ENCODE data around the gene NRBF2.

The NRBF2 gene

GRCh38 chr10:63168821-63169462 is 35.8 kb downstream of the NRBF2 start:
- H3K27ac ChIP-seq (ENCODE audit: low read depth, low read length), result no peak overlapping the region
- no peak overlapping the region for H3K9ac ChIP-seq (ENCODE audit: low read length)
- H3K4me3 ChIP-seq (ENCODE audit: low read depth in 1 of 2, low read length in 2 of 2), result no peak overlapping the region
- peaks cover 23% of the 10 kb centered on the region for H3K4me1 ChIP-seq (ENCODE audit: insufficient read depth, low read length)
- no peaks in the 10 kb centered on the region for H3K9me3 ChIP-seq (ENCODE audit: low read length)
- peaks cover 12% of the 10 kb centered on the region for H3K36me3 ChIP-seq (ENCODE audit: insufficient read depth, low read length)
- H3K27me3 ChIP-seq (ENCODE audit: control insufficient read depth in 1 of 2, insufficient read depth in 2 of 2, low read length in 2 of 2), result no peaks in the 10 kb centered on the region

GRCh38 chr10:63169624-63170023 is 36.5 kb downstream of the NRBF2 start:
- peaks cover 8% of the 10 kb centered on the region for H3K36me3 ChIP-seq (ENCODE audit: insufficient read depth, low read length)
- peaks cover 23% of the 10 kb centered on the region for H3K4me1 ChIP-seq (ENCODE audit: insufficient read depth, low read length)
- H3K9me3 ChIP-seq (ENCODE audit: low read length), result no peaks in the 10 kb centered on the region
- H3K4me3 ChIP-seq (ENCODE audit: low read depth in 1 of 2, low read length in 2 of 2), result no peak overlapping the region
- no peak overlapping the region for H3K9ac ChIP-seq (ENCODE audit: low read length)
- no peaks in the 10 kb centered on the region for H3K27me3 ChIP-seq (ENCODE audit: control insufficient read depth in 1 of 2, insufficient read depth in 2 of 2, low read length in 2 of 2)
- no peak overlapping the region for H3K27ac ChIP-seq (ENCODE audit: low read depth, low read length)

GRCh38 chr10:63171255-63171855 is 38.2 kb downstream of the NRBF2 start:
- H3K36me3 ChIP-seq (ENCODE audit: insufficient read depth, low read length), result peaks cover 22% of the 10 kb centered on the region
- no peaks in the 10 kb centered on the region for H3K27me3 ChIP-seq (ENCODE audit: control insufficient read depth in 1 of 2, insufficient read depth in 2 of 2, low read length in 2 of 2)
- H3K4me1 ChIP-seq (ENCODE audit: insufficient read depth, low read length), result peaks cover 23% of the 10 kb centered on the region
- H3K9ac ChIP-seq (ENCODE audit: low read length), result no peak overlapping the region
- H3K4me3 ChIP-seq (ENCODE audit: low read depth in 1 of 2, low read length in 2 of 2), result no peak overlapping the region
- H3K9me3 ChIP-seq (ENCODE audit: low read length), result no peaks in the 10 kb centered on the region
- H3K27ac ChIP-seq (ENCODE audit: low read depth, low read length), result peak overlapping the region; percentile 41

GRCh38 chr10:63171926-63172325 is 38.8 kb downstream of the NRBF2 start:
- peaks cover 23% of the 10 kb centered on the region for H3K4me1 ChIP-seq (ENCODE audit: insufficient read depth, low read length)
- H3K4me3 ChIP-seq (ENCODE audit: low read depth in 1 of 2, low read length in 2 of 2), result no peak overlapping the region
- no peaks in the 10 kb centered on the region for H3K9me3 ChIP-seq (ENCODE audit: low read length)
- peaks cover 24% of the 10 kb centered on the region for H3K36me3 ChIP-seq (ENCODE audit: insufficient read depth, low read length)
- no peak overlapping the region for H3K27ac ChIP-seq (ENCODE audit: low read depth, low read length)
- no peak overlapping the region for H3K9ac ChIP-seq (ENCODE audit: low read length)
- H3K27me3 ChIP-seq (ENCODE audit: control insufficient read depth in 1 of 2, insufficient read depth in 2 of 2, low read length in 2 of 2), result no peaks in the 10 kb centered on the region

GRCh38 chr10:63173468-63174232 is 40.5 kb downstream of the NRBF2 start:
- no peak overlapping the region for H3K9ac ChIP-seq (ENCODE audit: low read length)
- no peak overlapping the region for H3K27ac ChIP-seq (ENCODE audit: low read depth, low read length)
- no peaks in the 10 kb centered on the region for H3K27me3 ChIP-seq (ENCODE audit: control insufficient read depth in 1 of 2, insufficient read depth in 2 of 2, low read length in 2 of 2)
- no peak overlapping the region for H3K4me3 ChIP-seq (ENCODE audit: low read depth in 1 of 2, low read length in 2 of 2)
- H3K4me1 ChIP-seq (ENCODE audit: insufficient read depth, low read length), result peaks cover 23% of the 10 kb centered on the region
- peaks cover 24% of the 10 kb centered on the region for H3K36me3 ChIP-seq (ENCODE audit: insufficient read depth, low read length)
- H3K9me3 ChIP-seq (ENCODE audit: low read length), result no peaks in the 10 kb centered on the region

GRCh38 chr10:63175534-63175933 is 42.4 kb downstream of the NRBF2 start:
- Histone ChIP-seq H3K27me3 (ENCODE audit: control insufficient read depth in 1 of 2, insufficient read depth in 2 of 2, low read length in 2 of 2) (no peaks in the 10 kb centered on the region), H3K4me1 (ENCODE audit: insufficient read depth, low read length) (peaks cover 16% of the 10 kb centered on the region), H3K9me3 (ENCODE audit: low read length) (no peaks in the 10 kb centered on the region), H3K4me3 (ENCODE audit: low read depth in 1 of 2, low read length in 2 of 2) (no peak overlapping the region), H3K36me3 (ENCODE audit: insufficient read depth, low read length) (peaks cover 24% of the 10 kb centered on the region), H3K9ac (ENCODE audit: low read length) (no peak overlapping the region), H3K27ac (ENCODE audit: low read depth, low read length) (no peak overlapping the region)

GRCh38 chr10:63192826-63193225 is 59.7 kb downstream of the NRBF2 start:
- peaks cover 6% of the 10 kb centered on the region for H3K4me1 ChIP-seq (ENCODE audit: insufficient read depth, low read length)
- H3K36me3 ChIP-seq (ENCODE audit: insufficient read depth, low read length), result peaks cover 54% of the 10 kb centered on the region
- no peaks in the 10 kb centered on the region for H3K9me3 ChIP-seq (ENCODE audit: low read length)
- no peaks in the 10 kb centered on the region for H3K27me3 ChIP-seq (ENCODE audit: control insufficient read depth in 1 of 2, insufficient read depth in 2 of 2, low read length in 2 of 2)
- no peak overlapping the region for H3K4me3 ChIP-seq (ENCODE audit: low read depth in 1 of 2, low read length in 2 of 2)
- H3K27ac ChIP-seq (ENCODE audit: low read depth, low read length), result no peak overlapping the region
- H3K9ac ChIP-seq (ENCODE audit: low read length), result no peak overlapping the region

- Histone ChIP-seq H3K4me3 (ENCODE audit: low read depth in 1 of 2, low read length in 2 of 2) (no peak overlapping the region), H3K27ac (ENCODE audit: low read depth, low read length) (no peak overlapping the region), H3K9ac (ENCODE audit: low read length) (no peak overlapping the region), H3K36me3 (ENCODE audit: insufficient read depth, low read length) (peaks cover 22% of the 10 kb centered on the region), H3K27me3 (ENCODE audit: control insufficient read depth in 1 of 2, insufficient read depth in 2 of 2, low read length in 2 of 2) (no peaks in the 10 kb centered on the region), H3K4me1 (ENCODE audit: insufficient read depth, low read length) (peaks cover 12% of the 10 kb centered on the region), H3K9me3 (ENCODE audit: low read length) (no peaks in the 10 kb centered on the region)
These were observed 64.4 kb downstream of the NRBF2 start for GRCh38 chr10:63197344-63198092.

GRCh38 chr10:63199716-63200115 is 66.6 kb downstream of the NRBF2 start:
- peaks cover 12% of the 10 kb centered on the region for H3K4me1 ChIP-seq (ENCODE audit: insufficient read depth, low read length)
- H3K9me3 ChIP-seq (ENCODE audit: low read length), result no peaks in the 10 kb centered on the region
- H3K9ac ChIP-seq (ENCODE audit: low read length), result no peak overlapping the region
- no peak overlapping the region for H3K4me3 ChIP-seq (ENCODE audit: low read depth in 1 of 2, low read length in 2 of 2)
- no peak overlapping the region for H3K27ac ChIP-seq (ENCODE audit: low read depth, low read length)
- no peaks in the 10 kb centered on the region for H3K27me3 ChIP-seq (ENCODE audit: control insufficient read depth in 1 of 2, insufficient read depth in 2 of 2, low read length in 2 of 2)
- H3K36me3 ChIP-seq (ENCODE audit: insufficient read depth, low read length), result peaks cover 13% of the 10 kb centered on the region

GRCh38 chr10:63200431-63200830 is 67.3 kb downstream of the NRBF2 start:
- H3K27ac ChIP-seq (ENCODE audit: low read depth, low read length), result no peak overlapping the region
- H3K9me3 ChIP-seq (ENCODE audit: low read length), result no peaks in the 10 kb centered on the region
- peaks cover 12% of the 10 kb centered on the region for H3K4me1 ChIP-seq (ENCODE audit: insufficient read depth, low read length)
- no peaks in the 10 kb centered on the region for H3K27me3 ChIP-seq (ENCODE audit: control insufficient read depth in 1 of 2, insufficient read depth in 2 of 2, low read length in 2 of 2)
- H3K36me3 ChIP-seq (ENCODE audit: insufficient read depth, low read length), result peaks cover 13% of the 10 kb centered on the region
- no peak overlapping the region for H3K9ac ChIP-seq (ENCODE audit: low read length)
- H3K4me3 ChIP-seq (ENCODE audit: low read depth in 1 of 2, low read length in 2 of 2), result no peak overlapping the region

GRCh38 chr10:63201118-63201517 is 68.0 kb downstream of the NRBF2 start:
- no peak overlapping the region for H3K27ac ChIP-seq (ENCODE audit: low read depth, low read length)
- H3K36me3 ChIP-seq (ENCODE audit: insufficient read depth, low read length), result peaks cover 13% of the 10 kb centered on the region

More at GRCh38 chr10:63201118-63201517, 68.0 kb downstream of the NRBF2 start:
- Histone ChIP-seq H3K27me3 (ENCODE audit: control insufficient read depth in 1 of 2, insufficient read depth in 2 of 2, low read length in 2 of 2) (no peaks in the 10 kb centered on the region), H3K9ac (ENCODE audit: low read length) (no peak overlapping the region), H3K4me1 (ENCODE audit: insufficient read depth, low read length) (peaks cover 17% of the 10 kb centered on the region), H3K9me3 (ENCODE audit: low read length) (no peaks in the 10 kb centered on the region), H3K4me3 (ENCODE audit: low read depth in 1 of 2, low read length in 2 of 2) (no peak overlapping the region)

Data from muscle layer of colon (tissue), 2 donors.